ENCODE data around the gene GHR. TPM values are rescaled to one million over a fixed set of nuclear protein-coding genes. Genes with fewer than 3 reads are reported as not detected.
A peak's percentile ranks its signal among the peaks of the same experiment; 100 is the strongest.

Gene GHR
- total RNA-seq, 2 donors from 2014 or later: 10.8 to 10.9 TPM

GRCh38 chr5:42555797-42556196 is 132.6 kb downstream of the GHR start:
- no peak overlapping the region for H3K4me3 ChIP-seq
- H3K36me3 ChIP-seq: no peaks in the 10 kb centered on the region
- no peak for TF ChIP-seq CTCF (IDR thresholded peaks at IDR 0.05)
- no peaks in the 10 kb centered on the region for H3K27me3 ChIP-seq
- H3K4me1 ChIP-seq: peaks cover 0 to 36% of the 10 kb centered on the region in 2 donors
- H3K27ac ChIP-seq: no peak overlapping the region
- no peaks in the 10 kb centered on the region for H3K9me3 ChIP-seq
- no peak for DNase-seq (ENCODE audit: low spot score)

GRCh38 chr5:42557689-42558088 is 134.4 kb downstream of the GHR start:
- no peaks in the 10 kb centered on the region for H3K9me3 ChIP-seq
- peaks cover 0 to 35% of the 10 kb centered on the region in 2 donors for H3K4me1 ChIP-seq
- no peak for DNase-seq (ENCODE audit: low spot score)
- H3K27ac ChIP-seq: no peak overlapping the region
- no peak overlapping the region for H3K4me3 ChIP-seq
- H3K36me3 ChIP-seq: no peaks in the 10 kb centered on the region
- no peak for TF ChIP-seq CTCF (IDR thresholded peaks at IDR 0.05)
- no peaks in the 10 kb centered on the region for H3K27me3 ChIP-seq

- TF ChIP-seq CTCF (IDR thresholded peaks at IDR 0.05): no peak
- Histone ChIP-seq H3K4me3 (no peak overlapping the region), H3K27me3 (no peaks in the 10 kb centered on the region), H3K9me3 (no peaks in the 10 kb centered on the region), H3K4me1 (peaks cover 0 to 33% of the 10 kb centered on the region in 2 donors), H3K36me3 (no peaks in the 10 kb centered on the region), H3K27ac (no peak overlapping the region)
- DNase-seq (ENCODE audit: low spot score): no peak
These were observed 138.4 kb downstream of the GHR start for GRCh38 chr5:42561656-42562055.

GRCh38 chr5:42564689-42565356 is 141.6 kb downstream of the GHR start:
- Histone ChIP-seq H3K36me3 (no peaks in the 10 kb centered on the region), H3K4me1 (peaks cover 0 to 46% of the 10 kb centered on the region in 2 donors), H3K27me3 (no peaks in the 10 kb centered on the region), H3K9me3 (no peaks in the 10 kb centered on the region), H3K27ac (peak overlapping the region in 1 of 2 donors; percentile 63), H3K4me3 (no peak overlapping the region)
- no peak for DNase-seq (ENCODE audit: low spot score)
- TF ChIP-seq CTCF (IDR thresholded peaks at IDR 0.05): no peak

GRCh38 chr5:42566652-42567295 is 143.5 kb downstream of the GHR start:
- peaks cover 0 to 49% of the 10 kb centered on the region in 2 donors for H3K4me1 ChIP-seq
- H3K27ac ChIP-seq: peak overlapping the region in 1 of 2 donors; percentile 63

More at GRCh38 chr5:42566652-42567295, 143.5 kb downstream of the GHR start:
- TF ChIP-seq CTCF (IDR thresholded peaks at IDR 0.05): no peak
- H3K9me3 ChIP-seq: no peaks in the 10 kb centered on the region
- peak overlapping the region in 1 of 2 donors; percentile 0 for H3K4me3 ChIP-seq
- H3K27me3 ChIP-seq: no peaks in the 10 kb centered on the region
- H3K36me3 ChIP-seq: no peaks in the 10 kb centered on the region
- DNase-seq (ENCODE audit: low spot score): no peak
